ENCODE results near the gene TRAF3. TPM values are rescaled to one million over a fixed set of nuclear protein-coding genes. Genes with fewer than 3 reads are reported as not detected.

The TRAF3 gene
- total RNA-seq, 1 donor from 2014 or later: 26.3 TPM

DNA sequence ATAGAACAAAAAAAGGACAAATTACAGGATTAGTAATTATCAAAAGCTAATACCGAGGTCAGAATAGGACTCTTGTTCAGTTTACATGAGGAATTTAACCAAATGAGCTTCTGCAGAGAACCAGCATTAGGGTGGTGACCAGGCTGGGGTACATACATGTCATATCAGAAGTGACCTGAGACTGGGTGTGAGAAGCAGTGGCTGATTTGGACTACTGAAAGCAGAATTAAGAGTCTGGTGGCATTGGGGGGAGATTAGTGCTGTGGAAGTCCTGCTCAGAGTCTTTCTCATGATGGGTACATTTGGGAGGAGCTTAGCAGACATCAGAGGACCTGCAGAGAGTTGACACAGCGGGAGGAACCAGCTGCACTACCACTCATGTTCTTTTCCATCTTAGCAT is 21.7 kb downstream of the TRAF3 start:
- DNase-seq (ENCODE audit: low spot score, unreplicated experiment): no peak
- Mint-ChIP-seq H3K27ac (peak overlapping the region; percentile 53), H3K27me3 (no peaks in the 10 kb centered on the region), H3K36me3 (ENCODE audit: insufficient read depth) (peaks cover 3% of the 10 kb centered on the region), H3K4me1 (ENCODE audit: low read depth) (peaks cover 9% of the 10 kb centered on the region), H3K9me3 (ENCODE audit: low read depth) (no peaks in the 10 kb centered on the region), H3K4me3 (ENCODE audit: low read depth) (no peak overlapping the region)
- TF ChIP-seq, protein P1, sequence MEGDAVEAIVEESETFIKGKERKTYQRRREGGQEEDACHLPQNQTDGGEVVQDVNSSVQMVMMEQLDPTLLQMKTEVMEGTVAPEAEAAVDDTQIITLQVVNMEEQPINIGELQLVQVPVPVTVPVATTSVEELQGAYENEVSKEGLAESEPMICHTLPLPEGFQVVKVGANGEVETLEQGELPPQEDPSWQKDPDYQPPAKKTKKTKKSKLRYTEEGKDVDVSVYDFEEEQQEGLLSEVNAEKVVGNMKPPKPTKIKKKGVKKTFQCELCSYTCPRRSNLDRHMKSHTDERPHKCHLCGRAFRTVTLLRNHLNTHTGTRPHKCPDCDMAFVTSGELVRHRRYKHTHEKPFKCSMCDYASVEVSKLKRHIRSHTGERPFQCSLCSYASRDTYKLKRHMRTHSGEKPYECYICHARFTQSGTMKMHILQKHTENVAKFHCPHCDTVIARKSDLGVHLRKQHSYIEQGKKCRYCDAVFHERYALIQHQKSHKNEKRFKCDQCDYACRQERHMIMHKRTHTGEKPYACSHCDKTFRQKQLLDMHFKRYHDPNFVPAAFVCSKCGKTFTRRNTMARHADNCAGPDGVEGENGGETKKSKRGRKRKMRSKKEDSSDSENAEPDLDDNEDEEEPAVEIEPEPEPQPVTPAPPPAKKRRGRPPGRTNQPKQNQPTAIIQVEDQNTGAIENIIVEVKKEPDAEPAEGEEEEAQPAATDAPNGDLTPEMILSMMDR (IDR thresholded peaks at IDR 0.05; ENCODE audit: unreplicated experiment): no peak

- H3K4me3 Mint-ChIP-seq (ENCODE audit: low read depth): no peak overlapping the region
- H3K36me3 Mint-ChIP-seq (ENCODE audit: insufficient read depth): peaks cover 1% of the 10 kb centered on the region
- TF ChIP-seq, protein P1 (IDR thresholded peaks at IDR 0.05; ENCODE audit: unreplicated experiment): no peak
- H3K27me3 Mint-ChIP-seq: no peaks in the 10 kb centered on the region
- H3K9me3 Mint-ChIP-seq (ENCODE audit: low read depth): no peaks in the 10 kb centered on the region
- peaks cover 8% of the 10 kb centered on the region for H3K4me1 Mint-ChIP-seq (ENCODE audit: low read depth)
- DNase-seq (ENCODE audit: low spot score, unreplicated experiment): no peak
- H3K27ac Mint-ChIP-seq: no peak overlapping the region
These were observed 22.7 kb downstream of the TRAF3 start for GRCh38 chr14:102799684-102800562.

DNA sequence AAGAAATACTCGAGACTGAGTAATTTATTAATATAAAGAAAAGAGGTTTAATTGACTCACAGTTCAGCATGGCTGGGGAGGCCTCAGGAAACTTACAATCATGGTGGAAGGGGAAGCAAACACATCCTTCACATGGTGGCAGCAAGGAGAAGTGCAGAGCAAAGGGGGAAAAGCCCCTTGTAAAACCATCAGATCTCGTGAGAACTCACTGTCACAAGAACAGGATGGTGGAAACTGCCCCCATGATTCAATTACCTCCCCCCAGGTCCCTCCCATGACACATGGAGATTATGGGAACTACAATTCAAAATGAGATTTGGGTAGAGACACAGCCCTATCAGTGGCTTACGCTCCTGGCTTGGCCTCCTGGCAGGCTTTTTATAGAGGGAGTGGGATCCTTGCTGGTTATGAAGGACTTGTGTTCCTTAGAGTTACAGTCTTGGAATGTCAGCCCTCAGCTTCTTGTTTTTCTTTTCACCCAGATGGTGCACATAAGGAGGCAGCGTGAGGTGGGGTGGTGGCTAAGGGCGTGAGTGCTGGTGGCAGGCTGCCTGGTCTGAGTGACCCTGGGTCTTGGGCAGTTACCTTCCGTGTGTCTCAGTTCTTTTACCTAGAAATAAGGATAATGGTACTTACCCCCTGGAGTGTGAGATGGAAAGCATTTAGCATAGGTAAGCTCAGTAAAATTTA is 25.7 kb downstream of the TRAF3 start:
- no peaks in the 10 kb centered on the region for H3K27me3 Mint-ChIP-seq
- H3K9me3 Mint-ChIP-seq (ENCODE audit: low read depth): no peaks in the 10 kb centered on the region
- H3K36me3 Mint-ChIP-seq (ENCODE audit: insufficient read depth): no peaks in the 10 kb centered on the region
- H3K4me3 Mint-ChIP-seq (ENCODE audit: low read depth): no peak overlapping the region
- H3K4me1 Mint-ChIP-seq (ENCODE audit: low read depth): peaks cover 2% of the 10 kb centered on the region
- TF ChIP-seq, protein P1 (IDR thresholded peaks at IDR 0.05; ENCODE audit: unreplicated experiment): no peak
- H3K27ac Mint-ChIP-seq: peak overlapping the region; percentile 13
- DNase-seq (ENCODE audit: low spot score, unreplicated experiment): no peak

- no peak overlapping the region for H3K4me3 Mint-ChIP-seq (ENCODE audit: low read depth)
- H3K27me3 Mint-ChIP-seq: no peaks in the 10 kb centered on the region
- peaks cover 2% of the 10 kb centered on the region for H3K4me1 Mint-ChIP-seq (ENCODE audit: low read depth)
- no peak for DNase-seq (ENCODE audit: low spot score, unreplicated experiment)
- H3K9me3 Mint-ChIP-seq (ENCODE audit: low read depth): no peaks in the 10 kb centered on the region
- H3K36me3 Mint-ChIP-seq (ENCODE audit: insufficient read depth): no peaks in the 10 kb centered on the region
- TF ChIP-seq, protein P1 (IDR thresholded peaks at IDR 0.05; ENCODE audit: unreplicated experiment): no peak
- H3K27ac Mint-ChIP-seq: no peak overlapping the region
These were observed 27.6 kb downstream of the TRAF3 start for GRCh38 chr14:102804858-102805257.

GRCh38 chr14:102805371-102805891 is 28.2 kb downstream of the TRAF3 start:
- no peaks in the 10 kb centered on the region for H3K9me3 Mint-ChIP-seq (ENCODE audit: low read depth)
- H3K4me1 Mint-ChIP-seq (ENCODE audit: low read depth): peaks cover 7% of the 10 kb centered on the region
- no peaks in the 10 kb centered on the region for H3K27me3 Mint-ChIP-seq
- TF ChIP-seq, protein P1 (IDR thresholded peaks at IDR 0.05; ENCODE audit: unreplicated experiment): no peak
- H3K27ac Mint-ChIP-seq: no peak overlapping the region
- DNase-seq (ENCODE audit: low spot score, unreplicated experiment): no peak
- no peak overlapping the region for H3K4me3 Mint-ChIP-seq (ENCODE audit: low read depth)
- no peaks in the 10 kb centered on the region for H3K36me3 Mint-ChIP-seq (ENCODE audit: insufficient read depth)
